KG1 (cell line): Measurements from ENCODE around the gene SMARCB1.
A peak's percentile ranks its signal among the peaks of the same experiment; 100 is the strongest.

ENCODE experiments used
- DNase-seq: peaks from one replicate; lab custom pipeline; 2025; lab: John Stamatoyannopoulos, UW

SMARCB1 gene

DNA sequence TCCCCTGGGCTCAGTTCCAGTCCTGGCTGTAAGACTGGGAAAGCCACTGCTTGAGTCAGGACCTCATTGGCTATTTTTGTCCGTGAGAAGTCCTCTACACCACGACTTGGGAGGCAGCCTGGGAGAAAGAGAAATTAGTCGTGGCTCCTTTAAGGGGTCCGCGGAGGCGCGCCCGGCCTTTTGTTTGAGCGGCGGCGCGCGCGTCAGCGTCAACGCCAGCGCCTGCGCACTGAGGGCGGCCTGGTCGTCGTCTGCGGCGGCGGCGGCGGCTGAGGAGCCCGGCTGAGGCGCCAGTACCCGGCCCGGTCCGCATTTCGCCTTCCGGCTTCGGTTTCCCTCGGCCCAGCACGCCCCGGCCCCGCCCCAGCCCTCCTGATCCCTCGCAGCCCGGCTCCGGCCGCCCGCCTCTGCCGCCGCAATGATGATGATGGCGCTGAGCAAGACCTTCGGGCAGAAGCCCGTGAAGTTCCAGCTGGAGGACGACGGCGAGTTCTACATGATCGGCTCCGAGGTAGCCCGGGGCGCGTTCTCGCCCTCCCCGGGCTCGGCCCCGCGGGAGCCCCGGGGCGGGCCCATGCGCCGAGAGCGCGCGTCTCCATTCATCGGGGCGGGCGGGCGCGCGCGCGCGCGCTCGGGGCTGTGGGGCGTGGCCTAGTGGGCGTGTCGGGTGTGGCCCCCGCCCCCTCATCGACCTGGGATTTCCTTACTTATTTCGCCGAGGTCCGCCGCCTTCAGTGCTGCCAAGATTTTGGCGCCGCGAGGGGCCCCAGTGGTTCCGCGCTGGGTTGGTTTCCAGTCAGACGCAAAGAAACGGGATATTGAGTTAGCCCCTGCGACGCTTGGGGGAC is at the start of gene SMARCB1:
Gene SMARCB1 (plus strand): TSS at position 215 of the 848 bp plus-strand sequence. CDS start 204 bp downstream, at position 419.
- peak; percentile 72 for DNase-seq

DNA sequence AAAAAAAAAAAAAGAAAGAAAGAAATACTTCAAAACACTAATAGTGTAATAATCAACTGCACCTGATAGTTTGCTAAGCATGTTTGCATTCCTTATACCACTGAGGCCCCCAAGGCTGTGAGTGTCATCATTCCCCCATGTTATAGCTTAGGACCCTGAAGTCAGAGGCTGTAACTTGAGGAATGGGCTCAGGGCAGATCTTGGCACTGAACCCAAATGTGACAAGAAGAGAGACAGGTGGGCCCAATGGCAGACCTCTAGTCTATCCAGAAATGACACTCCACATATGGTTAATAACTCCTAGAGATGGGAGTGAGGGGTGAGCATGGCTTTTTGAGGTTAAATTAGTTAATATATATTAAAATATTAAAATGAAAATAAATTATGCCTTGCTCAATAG is 49.1 kb upstream of the SMARCB1 start:
- no peak for DNase-seq

DNA sequence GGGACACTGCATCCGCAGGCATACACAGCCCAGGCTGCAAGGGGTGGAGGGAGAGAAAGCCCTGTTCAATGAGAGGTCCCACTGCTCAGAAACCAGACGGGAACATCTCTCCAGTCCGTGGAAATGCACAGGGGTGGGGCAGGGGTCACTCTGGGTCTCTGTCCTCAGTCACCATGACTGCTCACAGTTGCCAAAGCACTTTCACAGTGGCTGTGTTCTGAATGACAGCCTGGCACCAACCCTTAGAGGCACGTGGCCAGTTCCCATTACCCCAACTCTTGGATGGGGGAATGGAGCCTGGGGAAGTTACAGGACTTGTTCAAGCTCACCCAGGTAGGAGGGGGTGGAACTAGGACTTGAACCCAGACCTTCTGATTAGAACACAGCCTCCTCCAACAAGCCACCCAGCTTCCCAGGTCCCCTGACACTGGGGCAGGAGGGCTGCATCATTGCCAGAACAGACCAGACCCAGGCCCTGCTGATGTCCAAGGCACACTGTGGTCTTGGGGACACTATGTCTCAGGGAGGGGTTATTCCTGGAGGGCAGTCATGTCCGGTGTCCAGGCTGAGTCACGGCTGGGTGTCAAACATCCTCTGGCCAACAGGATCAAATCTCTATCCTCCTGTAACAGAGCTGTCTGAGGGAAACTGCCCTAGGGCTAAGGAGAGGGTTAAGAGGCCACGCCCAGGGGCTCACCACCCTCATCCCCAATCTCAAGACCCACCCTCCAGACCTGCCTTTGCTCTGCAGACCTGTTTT is 44.1 kb upstream of the SMARCB1 start:
- DNase-seq: no peak

DNA sequence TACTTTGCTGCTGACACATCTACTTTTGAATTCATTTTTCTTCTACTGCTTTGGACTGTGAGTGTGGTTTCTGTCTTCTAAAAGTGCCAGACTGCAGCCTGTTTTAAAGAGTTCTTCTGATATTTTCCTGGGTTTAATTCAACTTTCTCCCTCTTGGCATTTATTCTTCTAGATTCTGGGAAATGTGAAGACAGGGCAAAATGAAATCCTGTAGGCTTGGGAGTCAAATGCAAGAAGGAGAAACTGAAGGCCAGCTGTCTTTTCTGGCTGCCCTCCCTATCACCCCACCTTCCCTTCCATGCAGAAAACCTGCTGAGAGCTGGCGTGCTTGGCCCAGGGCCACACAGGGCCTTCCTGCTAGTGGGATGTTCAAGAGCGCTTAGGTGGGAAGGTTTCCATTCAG is 43.5 kb upstream of the SMARCB1 start:
- DNase-seq: no peak

DNA sequence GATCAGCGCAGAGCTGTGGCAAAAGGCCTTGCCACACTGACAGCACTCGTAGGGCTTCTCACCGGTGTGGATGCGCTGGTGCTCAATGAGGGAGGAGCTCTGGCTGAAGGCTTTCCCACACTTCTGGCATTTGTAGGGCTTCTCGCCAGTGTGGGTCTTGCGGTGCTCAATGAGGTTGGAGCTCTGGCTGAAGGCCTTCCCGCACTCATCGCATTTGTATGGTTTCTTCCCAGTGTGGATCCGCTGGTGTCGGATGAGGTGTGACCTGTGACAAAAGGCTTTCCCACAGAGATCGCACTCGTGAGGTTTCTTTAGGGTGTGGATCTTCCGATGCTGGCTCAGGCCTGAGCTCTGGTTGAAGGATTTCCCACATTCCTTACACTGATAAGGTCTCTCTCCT is 42.8 kb upstream of the SMARCB1 start:
- no peak for DNase-seq

DNA sequence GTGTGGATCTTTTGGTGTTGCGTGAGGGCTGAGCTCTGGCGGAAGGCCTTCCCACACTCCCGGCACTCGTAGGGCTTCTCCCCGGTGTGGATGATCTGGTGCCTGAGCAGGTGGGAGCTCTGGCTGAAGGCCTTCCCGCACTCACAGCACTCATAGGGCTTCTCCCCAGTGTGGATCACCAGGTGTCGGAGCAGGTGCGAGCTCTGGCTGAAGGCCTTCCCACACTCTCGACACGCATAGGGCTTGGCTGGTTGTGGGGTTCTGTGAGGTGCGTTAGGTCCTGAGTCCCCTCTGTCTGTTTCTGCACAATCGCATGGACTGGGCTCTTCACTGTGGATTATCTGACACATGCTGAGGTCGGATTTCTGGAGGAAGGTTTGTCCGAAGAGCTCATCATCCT is 42.3 kb upstream of the SMARCB1 start:
- no peak for DNase-seq

DNA sequence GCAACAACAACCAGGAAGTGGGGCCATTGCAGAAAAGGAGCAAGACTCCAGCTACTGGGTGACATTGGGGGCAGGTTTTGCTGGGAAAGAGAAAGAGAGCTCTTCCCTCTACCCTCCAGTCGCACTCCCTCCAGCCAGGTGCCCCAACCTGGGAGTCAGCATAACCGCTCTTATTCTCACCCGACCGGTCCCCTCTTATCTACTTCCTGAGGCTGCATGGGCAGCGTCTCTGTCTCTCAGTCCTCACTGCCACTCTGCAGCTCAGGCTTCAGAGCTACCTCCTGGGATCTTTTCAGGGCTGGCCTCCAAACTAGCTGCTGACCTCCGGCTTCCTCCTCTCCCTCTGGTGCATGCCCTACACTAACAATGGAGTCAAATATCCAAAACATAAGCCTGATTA is 41.0 kb upstream of the SMARCB1 start:
- DNase-seq: no peak

DNA sequence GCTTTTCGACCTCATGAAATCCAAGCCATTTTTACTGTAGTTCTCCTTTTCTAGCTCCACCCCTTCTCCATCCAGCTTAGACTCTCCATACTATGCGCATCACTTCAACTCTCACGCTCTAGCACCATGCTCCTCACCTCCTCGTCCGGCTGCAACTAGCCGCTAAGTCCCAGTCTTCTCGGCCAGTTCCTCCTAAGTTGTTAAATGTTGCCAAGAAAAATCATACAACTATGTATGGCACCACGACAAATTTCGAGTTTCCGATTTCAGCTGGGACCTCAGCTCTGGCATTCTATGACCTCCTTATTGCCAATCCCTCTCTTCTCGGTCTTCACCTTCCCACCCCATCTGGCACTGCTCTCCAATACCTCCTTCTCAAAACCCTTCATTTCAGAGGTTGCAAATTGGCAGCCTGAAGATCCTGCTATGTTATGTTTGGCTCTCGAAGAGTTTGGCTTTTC is 36.9 kb upstream of the SMARCB1 start:
- no peak for DNase-seq

DNA sequence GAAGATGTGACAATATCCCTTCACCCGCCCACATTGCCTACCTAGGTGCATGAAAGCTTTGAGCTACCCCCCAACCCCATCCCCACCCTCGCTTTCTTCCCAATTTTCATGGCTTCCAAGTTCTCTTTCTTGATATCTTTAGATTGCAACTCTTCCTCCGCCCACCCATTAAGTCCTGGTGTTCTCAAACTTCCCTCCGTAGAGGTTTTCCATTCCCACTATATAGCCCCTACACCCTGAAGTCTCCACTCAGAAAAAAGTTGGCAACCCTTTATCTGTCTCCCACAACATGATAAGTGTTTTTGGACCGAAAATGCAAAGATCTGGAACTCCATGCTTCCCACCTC is 36.4 kb upstream of the SMARCB1 start:
- no peak for DNase-seq

DNA sequence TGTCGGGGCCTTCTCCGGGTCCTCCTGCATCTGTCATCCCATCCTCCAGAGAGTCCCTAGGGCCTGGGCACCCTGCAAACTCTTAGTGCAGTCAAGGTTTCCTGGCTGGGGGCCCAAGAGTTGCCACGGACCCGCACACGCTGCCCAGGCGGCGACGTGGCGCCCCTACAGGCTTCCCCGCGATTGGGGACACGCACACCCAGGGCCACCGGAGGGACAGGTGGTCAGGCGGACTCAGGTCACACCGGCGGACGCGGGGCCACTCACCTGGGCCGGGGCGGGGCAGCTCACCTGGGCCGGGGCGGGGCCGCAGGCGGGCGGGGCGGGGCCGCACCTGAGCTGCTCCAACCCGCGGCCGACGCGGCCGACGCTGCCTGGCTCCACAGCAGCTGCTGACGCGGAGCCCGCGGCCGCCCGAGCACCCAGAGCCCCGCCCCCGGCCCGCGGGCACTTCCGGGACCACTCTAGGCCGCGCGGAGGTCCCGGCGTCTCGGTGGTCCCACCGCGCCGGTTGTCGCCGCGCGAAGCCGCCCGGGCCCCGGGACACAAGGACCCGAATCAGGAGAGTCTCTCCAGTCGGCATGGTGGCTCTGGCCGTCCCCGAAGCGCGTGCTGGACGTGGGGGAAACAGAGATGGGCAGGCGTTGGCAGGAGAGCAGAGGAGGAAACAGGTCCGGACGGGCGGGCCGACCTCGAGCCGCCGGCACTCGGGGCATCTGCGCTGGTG is 35.9 kb upstream of the SMARCB1 start, which contains the start of gene ZNF70:
Gene ZNF70 (minus strand): TSS at position 399 of the 727 bp plus-strand sequence. CDS start 5,972 bp downstream, outside the sequence.
- DNase-seq: peak; percentile 87

DNA sequence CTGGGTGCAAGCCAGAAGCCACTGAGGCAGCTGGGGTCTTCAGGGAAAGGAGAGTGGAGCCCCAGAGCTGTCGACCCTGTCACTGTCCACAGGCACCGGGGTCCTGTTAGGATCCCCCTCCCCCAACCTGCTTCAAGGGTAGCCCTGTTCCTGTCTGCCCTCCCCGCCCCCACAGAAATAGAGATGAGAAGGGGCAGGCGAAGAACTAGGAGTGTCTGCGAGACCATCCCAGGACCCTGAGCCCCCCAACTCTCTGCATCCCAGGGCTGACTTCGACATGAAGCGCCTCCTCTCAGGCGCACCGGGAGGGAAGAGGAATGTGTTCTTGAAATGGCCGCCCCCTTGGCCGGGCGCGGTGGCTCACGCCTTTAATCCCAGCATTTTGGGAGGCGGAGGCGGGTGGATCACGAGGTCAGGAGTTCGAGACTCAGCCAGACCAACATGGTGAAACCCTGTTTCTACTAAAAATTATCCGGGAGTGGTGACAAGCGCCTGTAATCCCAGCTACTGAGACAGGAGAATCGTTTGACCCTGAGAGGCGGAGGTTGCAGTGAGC is 35.2 kb upstream of the SMARCB1 start:
- DNase-seq: no peak

DNA sequence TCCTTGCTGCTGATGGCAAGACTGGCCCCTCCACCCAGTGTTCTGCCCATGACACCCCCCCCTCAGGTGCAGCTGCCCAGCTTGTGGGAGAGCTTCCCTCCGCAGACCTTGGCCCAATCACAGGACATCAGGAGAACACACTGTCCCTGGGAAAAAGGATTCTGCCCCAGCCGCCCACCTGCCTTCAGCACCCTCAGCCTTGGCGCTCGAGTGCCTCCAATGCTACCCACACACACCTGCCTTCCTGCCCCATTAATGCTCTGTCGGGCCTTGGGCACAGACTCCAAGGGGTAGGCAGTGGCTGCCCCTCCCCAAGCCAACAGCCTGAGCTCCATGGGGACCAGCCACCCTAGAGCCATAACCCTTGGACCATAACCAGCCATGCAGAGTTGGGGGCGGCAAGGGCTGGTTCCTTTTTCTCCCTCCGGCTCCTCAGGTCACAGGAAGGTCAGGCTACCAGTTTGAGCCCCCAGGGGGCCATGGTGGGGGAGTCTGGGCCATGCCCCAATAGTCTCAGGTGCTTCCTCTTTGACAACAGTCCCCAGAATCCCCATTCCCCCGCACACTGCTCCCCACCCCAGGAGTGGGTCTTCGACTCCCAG is 34.6 kb upstream of the SMARCB1 start:
- peak; percentile 43 for DNase-seq

DNA sequence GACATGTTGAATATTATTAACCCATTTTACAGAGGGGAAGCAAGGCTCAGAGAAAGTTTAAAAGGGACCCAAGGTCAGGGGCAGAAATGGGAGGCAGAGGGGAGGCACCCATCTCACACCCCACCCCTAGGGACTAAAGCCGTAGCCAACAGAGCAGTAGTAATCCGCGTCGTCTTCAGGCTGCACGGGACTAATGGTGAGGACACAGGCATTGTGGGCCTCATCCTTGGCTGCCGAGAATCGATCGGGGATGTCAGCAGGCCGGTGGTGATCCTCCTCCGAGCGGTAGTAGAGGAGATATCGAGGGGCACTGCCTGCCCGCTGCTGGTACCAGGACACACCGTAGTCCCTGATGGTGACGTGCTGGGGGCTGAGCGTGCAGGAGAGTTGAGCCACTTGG is 34.0 kb upstream of the SMARCB1 start:
- DNase-seq: no peak

DNA sequence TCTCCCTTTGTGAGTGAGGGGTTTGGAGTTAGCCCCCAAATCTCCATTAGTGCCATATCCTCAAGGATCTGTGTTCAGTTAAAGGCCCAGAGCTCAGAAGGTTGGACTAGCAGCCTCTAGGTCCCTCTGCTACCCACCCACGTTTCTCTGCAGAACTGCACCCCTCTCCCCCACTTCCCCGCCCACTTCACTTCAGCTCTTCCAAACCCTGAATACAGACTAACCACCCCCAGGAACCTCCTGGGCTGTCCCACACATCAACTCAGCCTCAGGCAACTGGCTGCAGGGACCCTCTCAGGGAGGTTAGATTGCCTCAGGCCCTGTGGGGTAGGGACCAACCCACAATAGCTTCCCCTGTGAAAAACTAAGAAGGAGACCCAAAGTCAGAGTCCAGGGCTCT is 33.4 kb upstream of the SMARCB1 start:
- DNase-seq: no peak

DNA sequence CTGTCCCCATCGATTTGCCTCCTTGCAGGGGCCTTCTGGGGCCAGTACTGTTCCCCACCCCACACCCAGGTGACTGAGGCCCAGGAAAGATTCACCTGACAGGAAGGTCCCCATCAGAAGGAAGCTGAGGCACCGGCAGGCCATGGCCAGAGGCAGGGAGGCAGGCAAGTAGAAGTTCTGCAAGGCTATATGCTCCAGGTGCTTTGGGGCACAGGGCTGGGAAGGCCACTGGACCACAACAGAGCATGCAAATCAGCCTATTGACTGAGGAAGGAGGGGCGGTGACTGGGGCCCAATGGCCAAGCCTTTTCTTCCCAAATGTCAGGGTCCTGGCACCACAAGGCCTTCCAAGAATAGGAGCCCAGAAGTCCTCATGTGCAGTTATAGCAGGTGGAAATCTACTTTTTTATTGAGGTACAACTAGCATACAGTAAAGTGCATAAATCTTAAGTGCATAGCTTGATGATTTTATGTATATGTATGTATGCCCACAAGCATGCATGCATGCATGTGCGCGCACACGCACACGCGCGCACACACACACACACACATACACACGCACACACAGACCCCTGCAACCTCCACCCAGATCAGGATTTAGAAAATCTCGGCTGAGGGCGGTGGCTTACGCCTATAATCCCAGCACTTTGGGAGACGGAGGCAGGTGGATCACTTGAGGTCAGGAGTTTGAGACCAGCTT is 32.4 kb upstream of the SMARCB1 start, which contains the start of gene VPREB3:
Gene VPREB3 (minus strand): TSS at position 206 of the 700 bp plus-strand sequence. CDS start 62 bp downstream, at position 144.
- no peak for DNase-seq

DNA sequence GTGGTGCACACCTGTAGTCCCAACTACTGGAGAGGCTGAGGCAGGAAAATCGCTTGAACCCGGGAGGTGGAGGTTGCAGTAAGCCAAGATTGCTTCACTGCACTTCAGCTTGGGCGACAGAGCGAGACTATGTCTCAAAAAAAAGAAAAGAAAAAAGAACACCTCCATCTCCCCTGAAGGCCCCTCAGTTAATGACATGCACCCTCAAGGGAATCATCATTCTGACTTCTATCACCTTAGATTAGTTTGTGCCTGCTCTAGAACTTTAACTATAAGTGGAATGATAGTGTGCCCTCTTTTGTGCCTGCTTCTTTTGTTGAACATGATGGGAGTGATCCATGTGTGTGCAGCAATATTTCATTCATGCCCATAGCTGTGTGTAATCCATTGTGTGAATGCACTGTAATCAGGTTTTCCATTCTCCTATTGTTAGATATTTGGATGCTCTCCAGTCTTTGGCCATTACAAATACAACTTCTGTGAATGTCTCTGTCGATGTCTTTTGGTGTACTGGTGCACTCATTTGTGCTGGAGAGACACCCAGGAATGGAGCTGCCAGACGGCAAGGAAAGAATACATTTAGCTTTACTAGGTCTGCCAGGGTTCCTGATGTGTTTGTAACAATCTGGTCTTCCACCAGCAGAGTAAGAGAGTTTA is 31.7 kb upstream of the SMARCB1 start:
- no peak for DNase-seq

DNA sequence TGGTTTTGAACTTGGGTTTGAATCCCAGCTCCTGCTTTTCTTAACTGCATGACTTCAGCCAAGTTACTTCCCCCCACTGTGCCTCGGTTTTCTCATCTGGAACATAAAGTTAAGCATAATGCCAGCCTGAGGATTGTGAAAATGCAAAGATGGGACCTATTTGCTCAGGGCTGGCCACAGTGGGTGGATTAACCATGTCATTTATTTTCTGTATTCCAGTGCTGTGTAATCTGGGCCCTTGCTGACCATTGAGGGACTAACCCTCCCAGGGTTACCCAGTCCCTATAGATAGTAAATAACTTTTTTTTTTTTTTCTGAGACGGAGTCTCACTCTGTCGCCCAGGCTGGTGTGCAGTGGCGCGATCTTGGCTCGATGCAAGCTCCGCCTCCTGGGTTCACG is 31.1 kb upstream of the SMARCB1 start:
- DNase-seq: no peak

DNA sequence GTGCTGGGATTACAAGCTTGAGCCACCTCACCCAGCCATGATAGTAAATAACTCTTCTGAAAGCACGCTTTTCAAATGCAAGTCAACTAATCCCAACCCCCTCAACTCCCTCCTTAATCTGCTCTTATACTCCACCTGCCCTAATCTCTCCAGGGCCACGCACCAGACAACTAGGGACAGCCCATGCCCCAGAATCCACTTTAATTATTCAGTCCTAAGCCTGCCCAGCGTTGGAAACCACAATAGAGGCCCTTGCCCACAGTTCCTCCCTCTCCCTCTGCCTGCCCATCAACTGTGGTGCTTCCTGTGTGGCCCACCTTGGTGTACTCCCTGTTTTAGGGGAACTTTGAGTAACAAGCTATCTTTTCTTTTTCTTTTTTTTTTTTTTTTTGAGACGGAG is 29.9 kb upstream of the SMARCB1 start:
- no peak for DNase-seq

DNA sequence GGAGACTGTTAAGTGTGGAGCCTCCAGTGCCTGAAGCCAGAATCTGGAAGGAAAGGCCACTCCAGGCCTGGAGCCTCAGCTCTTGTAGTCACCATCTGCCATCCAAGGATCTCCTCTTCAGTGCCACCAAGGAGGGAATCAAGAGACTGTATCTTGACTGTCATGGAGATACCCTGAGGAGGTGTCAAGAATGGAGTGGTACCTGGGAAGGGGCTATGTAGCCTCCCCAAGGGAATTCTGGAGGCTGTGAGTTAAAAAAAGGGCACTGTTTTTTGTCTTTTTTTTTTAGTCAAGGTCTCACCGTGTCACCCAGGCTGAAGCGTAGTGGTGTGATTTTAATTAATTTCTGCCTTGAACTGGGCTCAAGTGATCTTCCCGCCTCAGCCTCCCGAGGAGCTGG is 27.2 kb upstream of the SMARCB1 start:
- DNase-seq: no peak

DNA sequence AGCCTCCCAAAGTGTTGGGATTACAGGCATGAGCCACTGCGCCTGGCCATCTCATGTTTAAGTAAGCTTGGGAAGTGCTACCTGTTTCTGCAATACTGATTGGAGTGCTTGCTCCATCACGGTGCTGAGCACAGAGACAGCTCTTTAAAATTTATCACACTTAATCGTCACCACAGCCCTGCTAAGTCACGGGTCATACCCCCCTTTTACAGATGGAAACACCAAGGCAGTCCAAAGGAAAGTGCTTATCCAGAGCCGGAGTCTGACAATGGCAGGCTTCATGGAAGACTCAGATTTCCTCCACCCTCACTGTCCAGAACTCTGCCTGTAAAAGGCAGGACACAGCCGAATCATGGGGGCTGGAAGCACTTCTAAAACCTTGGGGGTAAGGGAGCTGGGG is 26.7 kb upstream of the SMARCB1 start:
- DNase-seq: no peak
